Mesendoderm (in vitro differentiated cells): ENCODE measurements around the gene DDC.
A peak's percentile ranks its signal among the peaks of the same experiment; 100 is the strongest.

Experiments used
- DNase-seq: peaks from one replicate; pipeline ENCODE4 v3.0.0; 2013
- H2AK5ac ChIP-seq: 2 replicates; pipeline ENCODE4 v1.6.1; 2013; ENCODE audit warnings: low read length, inconsistent platforms
- H2BK120ac ChIP-seq: 2 replicates; pipeline ENCODE4 v1.6.1; 2013; ENCODE audit warnings: low read depth, mild to moderate bottlenecking, low read length, moderate library complexity, mixed read lengths
- H2BK15ac ChIP-seq: replicated peaks from 2 replicates; pipeline ENCODE4 v1.6.1; 2013; ENCODE audit warnings: low read depth, mild to moderate bottlenecking, moderate library complexity
- H2BK5ac ChIP-seq: 2 replicates; pipeline ENCODE4 v1.6.1; 2013; ENCODE audit warnings: low read length, inconsistent platforms
- H3K18ac ChIP-seq: 2 replicates; pipeline ENCODE4 v1.6.1; 2013; ENCODE audit warnings: mild to moderate bottlenecking, low read length, mixed read lengths
- H3K23ac ChIP-seq: one replicate; pipeline ENCODE4 v1.6.1; 2013; ENCODE audit warnings: low read length
- H3K27ac ChIP-seq: 2 replicates; pipeline ENCODE4 v1.5.1; 2013; ENCODE audit warnings: low read depth, mild to moderate bottlenecking, inconsistent platforms, low read length, moderate library complexity
- H3K27me3 ChIP-seq: 2 replicates; pipeline ENCODE4 v1.6.1; 2013; ENCODE audit warnings: low read length, control low read depth, mild to moderate bottlenecking, inconsistent platforms; ENCODE audit not compliant: insufficient read depth, poor library complexity
- H3K36me3 ChIP-seq: 2 replicates; pipeline ENCODE4 v1.6.1; 2013; ENCODE audit warnings: low read length, inconsistent platforms; ENCODE audit not compliant: control insufficient read depth, insufficient read depth
- H3K4ac ChIP-seq: one replicate; pipeline ENCODE4 v1.6.1; 2013; ENCODE audit warnings: low read depth, mild to moderate bottlenecking, low read length, moderate library complexity
- H3K4me1 ChIP-seq: 2 replicates; pipeline ENCODE4 v1.6.1; 2013; ENCODE audit warnings: low read depth, low read length, inconsistent platforms; ENCODE audit not compliant: control insufficient read depth
- H3K4me2 ChIP-seq: 2 replicates; pipeline ENCODE4 v1.6.1; 2013; ENCODE audit warnings: low read length
- H3K4me3 ChIP-seq: 2 replicates; pipeline ENCODE4 v1.5.1; 2013; ENCODE audit warnings: mild to moderate bottlenecking, low read length
- H3K56ac ChIP-seq: one replicate; pipeline ENCODE4 v1.6.1; 2013; ENCODE audit warnings: low read length
- H3K79me1 ChIP-seq: 2 replicates; pipeline ENCODE4 v1.6.1; 2013; ENCODE audit warnings: low read length, inconsistent platforms
- H3K79me2 ChIP-seq: 2 replicates; pipeline ENCODE4 v1.6.1; 2013; ENCODE audit warnings: mild to moderate bottlenecking, low read length; ENCODE audit not compliant: control insufficient read depth, insufficient read depth
- H3K9ac ChIP-seq: 2 replicates; pipeline ENCODE4 v1.6.1; 2013; ENCODE audit warnings: low read length, inconsistent platforms
- H4K5ac ChIP-seq: one replicate; pipeline ENCODE4 v1.6.1; 2013; ENCODE audit warnings: low read length
- H4K8ac ChIP-seq: one replicate; pipeline ENCODE4 v1.6.1; 2013; ENCODE audit warnings: low read depth, mild to moderate bottlenecking, control low read depth, low read length, moderate library complexity
- WGBS: extraction: QIAGEN DNeasy Blood & Tissue Kit; methylation state at CpG from one replicate; pipeline ENCODE4 v1.1.7; 2013; ENCODE audit warnings: low lambda C conversion rate, missing lambda C conversion rate; ENCODE audit not compliant: insufficient coverage; ENCODE audit errors: extremely low coverage; 5-methylcytosine and 5-hydroxymethylcytosine counted together

DDC gene

DNA sequence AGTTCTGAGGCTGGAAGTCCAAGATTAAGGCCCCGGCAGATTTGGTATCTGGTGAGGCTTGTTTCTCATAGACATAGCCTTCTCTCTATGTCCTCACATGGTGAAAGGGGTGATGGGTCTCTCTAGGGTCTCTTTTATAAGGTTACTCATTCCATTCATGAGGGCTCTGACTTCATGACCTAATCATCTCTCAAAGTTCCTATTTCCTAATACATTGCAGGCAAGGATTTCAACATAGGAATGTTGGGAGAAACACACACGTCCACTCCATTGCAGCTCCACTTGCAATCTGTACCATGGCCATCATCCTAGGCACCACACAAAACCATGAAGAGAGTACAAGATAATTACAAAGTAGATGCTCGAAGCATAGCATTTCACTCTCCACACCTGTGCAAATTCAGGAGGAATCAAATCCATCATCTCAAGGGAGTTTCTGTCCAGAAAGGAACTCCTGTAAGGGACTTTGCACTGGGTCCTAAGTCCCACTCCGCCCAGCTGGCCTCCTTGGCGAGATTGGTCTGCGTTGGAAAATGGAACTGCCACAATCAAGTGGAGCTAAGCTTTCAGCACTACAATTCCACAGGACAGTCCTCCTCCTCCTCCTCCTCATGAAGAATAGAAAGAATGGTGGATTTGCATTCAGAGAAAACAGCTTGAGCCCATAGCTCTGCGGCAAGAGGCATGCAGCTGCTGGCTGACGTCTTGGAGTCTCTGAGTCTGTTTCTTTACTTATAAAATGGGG is 8.8 kb downstream of the DDC start:
- WGBS = no CpG with 5 or more reads among the region's 8 CpGs
- H3K27me3 ChIP-seq = no peaks in the 10 kb centered on the region
- no peak for DNase-seq

GRCh38 chr7:50555594-50556140 is 9.5 kb downstream of the DDC start:
- Histone ChIP-seq H3K79me1 (no peaks in the 10 kb centered on the region), H3K4me1 (no peaks in the 10 kb centered on the region), H3K36me3 (no peaks in the 10 kb centered on the region), H3K27me3 (no peaks in the 10 kb centered on the region), H2BK120ac (no peak overlapping the region), H3K4me2 (no peak overlapping the region), H3K4ac (no peak overlapping the region), H3K4me3 (no peak overlapping the region), H3K27ac (no peak overlapping the region), H4K5ac (no peak overlapping the region), H3K23ac (no peak overlapping the region), H3K56ac (no peak overlapping the region), H3K79me2 (no peaks in the 10 kb centered on the region), H2AK5ac (no peak overlapping the region), H2BK5ac (no peak overlapping the region), H3K18ac (no peak overlapping the region), H4K8ac (no peak overlapping the region), H2BK15ac (no peak overlapping the region), H3K9ac (no peak overlapping the region)
- DNase-seq = no peak
- no CpG with 5 or more reads among the region's 9 CpGs for WGBS

More for the DNA sequence above, 8.8 kb downstream of the DDC start:
- H2BK5ac ChIP-seq = no peak overlapping the region
- no peak overlapping the region for H4K8ac ChIP-seq
- no peak overlapping the region for H3K23ac ChIP-seq
- no peak overlapping the region for H2AK5ac ChIP-seq
- no peak overlapping the region for H3K18ac ChIP-seq
- H3K9ac ChIP-seq = no peak overlapping the region
- H3K4me1 ChIP-seq = no peaks in the 10 kb centered on the region
- H3K79me1 ChIP-seq = no peaks in the 10 kb centered on the region
- no peak overlapping the region for H3K56ac ChIP-seq
- no peaks in the 10 kb centered on the region for H3K36me3 ChIP-seq
- no peaks in the 10 kb centered on the region for H3K79me2 ChIP-seq
- H3K4me2 ChIP-seq = no peak overlapping the region
- H2BK120ac ChIP-seq = no peak overlapping the region
- no peak overlapping the region for H4K5ac ChIP-seq
- H3K4me3 ChIP-seq = no peak overlapping the region
- H3K27ac ChIP-seq = no peak overlapping the region
- H2BK15ac ChIP-seq = no peak overlapping the region
- H3K4ac ChIP-seq = no peak overlapping the region

- H3K9ac ChIP-seq = no peak overlapping the region
- H2BK120ac ChIP-seq = no peak overlapping the region
- H3K79me1 ChIP-seq = no peaks in the 10 kb centered on the region
- WGBS = no CpG with 5 or more reads among the region's 14 CpGs
- no peak overlapping the region for H2AK5ac ChIP-seq
- H3K27ac ChIP-seq = no peak overlapping the region
- no peaks in the 10 kb centered on the region for H3K79me2 ChIP-seq
- no peak overlapping the region for H3K23ac ChIP-seq
- no peak overlapping the region for H3K4me2 ChIP-seq
- no peak overlapping the region for H3K4me3 ChIP-seq
- H3K36me3 ChIP-seq = no peaks in the 10 kb centered on the region
- H4K5ac ChIP-seq = no peak overlapping the region
- no peak for DNase-seq
- no peak overlapping the region for H3K56ac ChIP-seq
- H2BK5ac ChIP-seq = no peak overlapping the region
- no peaks in the 10 kb centered on the region for H3K27me3 ChIP-seq
- no peaks in the 10 kb centered on the region for H3K4me1 ChIP-seq
- no peak overlapping the region for H3K4ac ChIP-seq
- no peak overlapping the region for H3K18ac ChIP-seq
- no peak overlapping the region for H2BK15ac ChIP-seq
- H4K8ac ChIP-seq = no peak overlapping the region
Observed at GRCh38 chr7:50554431-50555322, 10.5 kb downstream of the DDC start.

DNA sequence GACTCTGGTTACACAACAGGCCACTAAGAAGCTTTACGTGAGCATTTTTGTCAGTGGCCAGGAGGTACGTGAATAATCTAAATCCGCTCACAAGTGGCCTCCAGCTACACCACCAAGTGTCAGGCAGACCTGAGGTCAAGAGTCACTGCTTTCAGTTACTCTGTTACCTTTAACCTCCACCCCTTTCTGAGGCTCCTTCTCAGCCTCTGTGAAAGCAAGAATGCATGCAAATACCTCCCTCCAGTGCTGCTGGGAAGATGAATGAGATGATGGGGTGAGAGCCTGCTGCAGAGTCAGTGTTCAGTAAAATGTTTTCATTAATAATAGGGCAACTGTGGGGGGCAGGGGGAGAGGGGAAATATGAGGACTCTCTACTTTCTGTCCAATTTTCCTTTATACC is 11.2 kb downstream of the DDC start:
- Histone ChIP-seq H2BK15ac (no peak overlapping the region), H3K4me1 (no peaks in the 10 kb centered on the region), H3K9ac (no peak overlapping the region), H3K4me2 (no peak overlapping the region), H3K23ac (no peak overlapping the region), H3K36me3 (no peaks in the 10 kb centered on the region), H3K27ac (no peak overlapping the region), H4K8ac (no peak overlapping the region), H3K4ac (no peak overlapping the region), H2AK5ac (no peak overlapping the region), H3K27me3 (no peaks in the 10 kb centered on the region), H3K4me3 (no peak overlapping the region), H3K18ac (no peak overlapping the region), H2BK5ac (no peak overlapping the region), H4K5ac (no peak overlapping the region), H3K79me1 (no peaks in the 10 kb centered on the region), H2BK120ac (no peak overlapping the region), H3K56ac (no peak overlapping the region), H3K79me2 (no peaks in the 10 kb centered on the region)
- no CpG with 5 or more reads among the region's 3 CpGs for WGBS
- no peak for DNase-seq

GRCh38 chr7:50552921-50553320 is 12.3 kb downstream of the DDC start:
- Histone ChIP-seq H3K27me3 (no peaks in the 10 kb centered on the region), H2BK120ac (no peak overlapping the region), H3K79me1 (no peaks in the 10 kb centered on the region), H2BK5ac (no peak overlapping the region), H4K5ac (no peak overlapping the region), H4K8ac (no peak overlapping the region), H2AK5ac (no peak overlapping the region), H3K56ac (no peak overlapping the region), H3K79me2 (no peaks in the 10 kb centered on the region), H3K36me3 (no peaks in the 10 kb centered on the region), H3K23ac (no peak overlapping the region), H3K18ac (no peak overlapping the region), H3K27ac (no peak overlapping the region), H3K4me2 (no peak overlapping the region), H2BK15ac (no peak overlapping the region), H3K4me3 (no peak overlapping the region), H3K4ac (no peak overlapping the region), H3K4me1 (no peaks in the 10 kb centered on the region), H3K9ac (no peak overlapping the region)
- peak; percentile 43 for DNase-seq
- WGBS = no CpG with 5 or more reads among the region's 4 CpGs
